ENCODE data around the gene ZNF593OS. TPM values are rescaled to one million over a fixed set of nuclear protein-coding genes. Genes with fewer than 3 reads are reported as not detected.

ZNF593OS gene
- total RNA-seq, 4 donors from 2014 or later = not detected

DNA sequence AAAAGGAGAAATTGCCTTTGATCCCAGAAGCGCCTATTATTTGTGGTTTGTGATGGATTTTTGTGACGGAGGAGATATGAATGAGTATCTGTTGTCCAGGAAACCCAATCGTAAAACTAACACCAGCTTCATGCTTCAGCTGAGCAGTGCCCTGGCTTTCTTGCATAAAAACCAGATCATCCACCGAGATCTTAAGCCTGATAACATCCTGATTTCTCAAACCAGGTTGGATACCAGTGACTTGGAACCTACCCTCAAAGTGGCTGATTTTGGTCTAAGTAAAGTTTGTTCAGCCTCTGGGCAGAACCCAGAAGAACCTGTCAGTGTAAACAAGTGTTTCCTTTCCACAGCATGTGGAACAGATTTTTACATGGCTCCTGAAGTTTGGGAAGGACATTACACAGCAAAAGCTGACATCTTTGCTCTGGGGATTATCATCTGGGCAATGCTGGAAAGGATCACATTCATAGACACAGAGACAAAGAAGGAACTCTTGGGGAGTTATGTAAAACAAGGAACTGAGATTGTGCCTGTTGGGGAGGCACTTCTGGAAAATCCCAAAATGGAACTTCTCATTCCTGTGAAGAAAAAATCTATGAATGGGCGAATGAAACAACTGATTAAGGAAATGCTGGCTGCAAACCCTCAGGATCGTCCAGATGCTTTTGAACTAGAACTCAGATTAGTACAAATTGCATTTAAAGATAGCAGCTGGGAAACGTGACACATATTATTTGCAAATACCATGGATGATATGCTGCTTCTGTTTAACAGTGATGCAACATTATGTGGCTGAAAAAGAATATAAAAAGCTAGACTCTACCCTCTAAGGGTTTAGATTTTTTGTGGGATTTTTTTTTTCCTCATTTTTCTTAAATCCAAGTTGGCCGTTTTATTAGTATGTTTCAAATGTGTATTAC is 49.5 kb downstream of the ZNF593OS start:
- Histone ChIP-seq H3K4me3 (no peak overlapping the region), H3K9me3 (no peaks in the 10 kb centered on the region), H3K4me1 (peaks cover 0 to 30% (median 11%) of the 10 kb centered on the region in 4 donors), H3K36me3 (peaks cover 0 to 52% (median 4%) of the 10 kb centered on the region in 3 donors), H3K27me3 (no peaks in the 10 kb centered on the region), H3K27ac (peak overlapping the region in 1 of 4 donors; percentile 13)
- WGBS, 2 donors = 62 to 67% methylated on average over 8 of the region's 8 CpGs
- TF ChIP-seq, protein P1, sequence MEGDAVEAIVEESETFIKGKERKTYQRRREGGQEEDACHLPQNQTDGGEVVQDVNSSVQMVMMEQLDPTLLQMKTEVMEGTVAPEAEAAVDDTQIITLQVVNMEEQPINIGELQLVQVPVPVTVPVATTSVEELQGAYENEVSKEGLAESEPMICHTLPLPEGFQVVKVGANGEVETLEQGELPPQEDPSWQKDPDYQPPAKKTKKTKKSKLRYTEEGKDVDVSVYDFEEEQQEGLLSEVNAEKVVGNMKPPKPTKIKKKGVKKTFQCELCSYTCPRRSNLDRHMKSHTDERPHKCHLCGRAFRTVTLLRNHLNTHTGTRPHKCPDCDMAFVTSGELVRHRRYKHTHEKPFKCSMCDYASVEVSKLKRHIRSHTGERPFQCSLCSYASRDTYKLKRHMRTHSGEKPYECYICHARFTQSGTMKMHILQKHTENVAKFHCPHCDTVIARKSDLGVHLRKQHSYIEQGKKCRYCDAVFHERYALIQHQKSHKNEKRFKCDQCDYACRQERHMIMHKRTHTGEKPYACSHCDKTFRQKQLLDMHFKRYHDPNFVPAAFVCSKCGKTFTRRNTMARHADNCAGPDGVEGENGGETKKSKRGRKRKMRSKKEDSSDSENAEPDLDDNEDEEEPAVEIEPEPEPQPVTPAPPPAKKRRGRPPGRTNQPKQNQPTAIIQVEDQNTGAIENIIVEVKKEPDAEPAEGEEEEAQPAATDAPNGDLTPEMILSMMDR (IDR thresholded peaks at IDR 0.05) = no peak
- TF ChIP-seq POLR2A (IDR thresholded peaks at IDR 0.05) (no peak), EP300 (IDR thresholded peaks at IDR 0.05) (peak in 1 of 2 donors; percentile 43)
- no peak for DNase-seq (ENCODE audit: low spot score in 2 of 2)

DNA sequence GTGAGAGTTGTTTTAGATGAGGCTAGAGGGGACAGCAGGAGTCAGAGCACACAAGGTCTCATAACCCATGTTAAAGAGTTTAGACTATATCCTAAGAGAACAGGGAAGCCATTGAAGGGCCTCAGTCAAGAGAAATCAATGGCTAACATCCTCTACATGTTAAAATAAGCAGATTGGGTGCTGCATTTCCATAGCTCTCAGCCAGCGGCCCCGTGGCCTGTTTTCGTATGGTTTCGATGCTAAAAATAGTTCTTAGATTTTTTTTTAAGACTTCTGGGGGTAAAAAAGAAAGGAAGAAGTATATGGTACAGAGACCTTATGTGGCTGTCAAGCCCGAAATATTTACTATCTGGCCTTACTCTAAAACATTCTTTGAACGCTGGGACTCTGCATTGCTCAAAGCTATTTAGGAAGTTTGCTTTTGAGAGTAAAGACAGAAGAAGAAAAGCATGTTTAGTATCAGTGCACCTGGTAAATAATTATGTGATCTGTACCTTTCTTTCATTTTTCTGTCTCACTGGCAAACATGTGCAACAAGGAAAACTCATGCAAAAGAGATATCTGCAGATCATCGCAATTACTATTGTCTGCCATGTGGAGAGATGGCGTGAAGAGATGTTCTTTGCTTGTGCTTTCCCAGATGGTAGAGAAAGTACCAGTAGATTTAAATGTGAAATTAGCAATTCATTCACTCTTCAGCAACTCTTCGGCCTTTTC is 51.6 kb downstream of the ZNF593OS start:
- no peak overlapping the region for H3K4me3 ChIP-seq
- H3K9me3 ChIP-seq = no peaks in the 10 kb centered on the region
- peaks cover 0 to 72% (median 4%) of the 10 kb centered on the region in 3 donors for H3K36me3 ChIP-seq
- WGBS, 2 donors = 71 to 72% methylated on average over 9 of the region's 9 CpGs
- DNase-seq (ENCODE audit: low spot score in 2 of 2) = no peak
- H3K27ac ChIP-seq = no peak overlapping the region
- H3K27me3 ChIP-seq = no peaks in the 10 kb centered on the region
- TF ChIP-seq EP300 (IDR thresholded peaks at IDR 0.05) (no peak), POLR2A (IDR thresholded peaks at IDR 0.05) (no peak)
- TF ChIP-seq, protein P1 (IDR thresholded peaks at IDR 0.05) = no peak
- peaks cover 0 to 10% (median under 1%) of the 10 kb centered on the region in 4 donors for H3K4me1 ChIP-seq

Other genes with a start within 250 kb of the ZNF593OS start
- gene PAFAH2, start 173.8 kb downstream of the ZNF593OS start, total RNA-seq = 10 to 100 TPM in 1 of 4 donors, 1 to 10 TPM in 3; 6.3 to 19.2 (median 9.3) TPM
- 10 to 100 TPM; 30.6 to 44.3 (median 34.6) TPM for gene EXTL1, start 150.1 kb downstream of the ZNF593OS start, total RNA-seq
- gene SLC30A2, start 125.7 kb downstream of the ZNF593OS start, total RNA-seq = not detected
- under 1 TPM in 2 of 4 donors, not detected in 2; 0.21 to 0.98 TPM for gene TRIM63, start 104.2 kb downstream of the ZNF593OS start, total RNA-seq
- gene PDIK1L, start 60.0 kb downstream of the ZNF593OS start, total RNA-seq = 1 to 10 TPM; 5.4 to 9.0 (median 7.1) TPM
- gene FAM110D, start 12.8 kb downstream of the ZNF593OS start, total RNA-seq = 10 to 100 TPM; 11.9 to 22.7 (median 14.2) TPM
- not detected for gene C1orf232, start 2.9 kb downstream of the ZNF593OS start, total RNA-seq
- gene ZNF593, start 1.9 kb downstream of the ZNF593OS start, total RNA-seq = 10 to 100 TPM; 24.9 to 46.5 (median 38.2) TPM
- 1 to 10 TPM in 3 of 4 donors, not detected in 1; 2.6 to 5.7 (median 4.0) TPM for gene CNKSR1, start 5.7 kb upstream of the ZNF593OS start, total RNA-seq
- gene CATSPER4, start 18.8 kb upstream of the ZNF593OS start, total RNA-seq = not detected
- 10 to 100 TPM; 14.9 to 23.7 (median 20.0) TPM for gene CEP85, start 62.4 kb upstream of the ZNF593OS start, total RNA-seq
- gene SH3BGRL3, start 108.3 kb upstream of the ZNF593OS start, total RNA-seq = 10 to 100 TPM; 49.6 to 97.2 (median 56.0) TPM
- 10 to 100 TPM; 13.8 to 48.3 (median 19.7) TPM for gene UBXN11, start 134.8 kb upstream of the ZNF593OS start, total RNA-seq
- 1 to 10 TPM in 1 of 4 donors, not detected in 3; 4.8 TPM for gene CD52, start 146.1 kb upstream of the ZNF593OS start, total RNA-seq
- gene CRYBG2, start 182.3 kb upstream of the ZNF593OS start, total RNA-seq = under 1 TPM in 1 of 4 donors, not detected in 3; under 0.01 TPM
- not detected for gene ZNF683, start 200.9 kb upstream of the ZNF593OS start, total RNA-seq
- not detected for gene LIN28A, start 239.0 kb upstream of the ZNF593OS start, total RNA-seq

Data from tibial nerve (tissue), 4 donors.